Heart right ventricle (tissue), 16 donors: ENCODE data around the gene PWWP2A. TPM values are rescaled to one million over a fixed set of nuclear protein-coding genes. Genes with fewer than 3 reads are reported as not detected.
A peak's percentile ranks its signal among the peaks of the same experiment; 100 is the strongest.

Experiments
- ATAC-seq, 8 donors: fragments of 200-7000 bp; cut with Tn5 transposase; one replicate each; pipeline ENCODE4 v1.9.1; 2020; ENCODE audit warnings: mild to moderate bottlenecking in 8 of 8, moderate library complexity in 8 of 8, moderate number of reproducible peaks in 1 of 8
- DNase-seq, 2 donors: peaks; one replicate each; pipeline ENCODE4 v3.0.0-alpha.2; 2020
- H3K27ac ChIP-seq, 10 donors: fragments of 200-600 bp; sonication (generic) in 2 of 10; one replicate each; pipeline versions ENCODE4 v1.5.0 to v1.8.0; 2020 to 2022; ENCODE audit warnings: mild to moderate bottlenecking in 3 of 10
- H3K27me3 ChIP-seq, 7 donors: fragments of 200-600 bp; one replicate each; pipeline ENCODE4 v1.8.0; 2021 to 2022; ENCODE audit warnings: mild to moderate bottlenecking in 2 of 7
- H3K36me3 ChIP-seq, 9 donors: fragments of 200-600 bp; sonication (generic) in 1 of 9; one replicate each; pipeline versions ENCODE4 v1.5.0 to v1.8.0; 2020 to 2022; ENCODE audit warnings: mild to moderate bottlenecking in 2 of 9
- H3K4me1 ChIP-seq, 9 donors: fragments of 200-600 bp; sonication (generic) in 1 of 9; one replicate each; pipeline versions ENCODE4 v1.5.0 to v1.8.0; 2020 to 2022; ENCODE audit warnings: mild to moderate bottlenecking in 4 of 9
- H3K4me3 ChIP-seq, 10 donors: fragments of 200-600 bp; sonication (generic) in 2 of 10; one replicate each; pipeline versions ENCODE4 v1.5.0 to v1.8.0; 2020 to 2022; ENCODE audit warnings: mild to moderate bottlenecking in 7 of 10, moderate library complexity in 2 of 10
- H3K9me3 ChIP-seq, 11 donors: fragments of 200-600 bp in 10 of 11; sonication (generic) in 2 of 11; one replicate each; pipeline versions ENCODE4 v1.5.0 to v1.8.0; 2013 to 2022; ENCODE audit warnings: mild to moderate bottlenecking in 2 of 11, control low read depth in 1 of 11, moderate library complexity in 1 of 11
- WGBS, 2 donors: extraction: QIAGEN DNeasy Blood & Tissue Kit; methylation state at CpG; one replicate each; pipeline ENCODE4 v1.1.7; 2013; ENCODE audit warnings: inconsistent platforms in 1 of 2; 5-methylcytosine and 5-hydroxymethylcytosine counted together
- intact Hi-C, 10 donors: fragments of 100-400 bp; cut with DNase I; formaldehyde crosslinking; loops; one replicate each; pipeline versions ENCODE4 v1.11.1 to v1.14.2; 2022
- polyA plus RNA-seq, 2 donors: library from polyadenylated mRNA; stranded (reverse); fragments of 200-250 nt; gene quantifications; one replicate each; pipeline ENCODE4 v1.2.3, GENCODE V29; 2013
- total RNA-seq, 10 donors: library from RNA; stranded (reverse); fragmentation: NEBNext Ultra II Directional in 3 of 10; extraction: Animal tissue kit (Norgen Biotek cat#: 25700) in 3 of 10; gene quantifications; one replicate each; pipeline versions ENCODE4 v1.2.1 to v1.2.4, GENCODE V29; 2021 to 2023
- TF ChIP-seq, protein P1 (sequence below), 9 donors: fragments of 200-600 bp; sonication (generic) in 2 of 9; IDR thresholded peaks; one replicate each; pipeline versions ENCODE4 v1.5.0 to v1.8.0; 2021 to 2022; ENCODE audit warnings: antibody characterized with exemption in 9 of 9, mild to moderate bottlenecking in 5 of 9, moderate library complexity in 1 of 9
- donor health status: Arrhythmogenic right ventricular cardiomyopathy.
- donor health status: ischemic (EF 13 %, LVEDD 7.1; RV severe dilation, severe dysfunction).
- donor health status: healthy with polysubstance abuse.
- donor health status: DM: no; HTN: yes; CAD: no.
- donor health status: DM: no; HTN: no; CAD: no.
- donor health status: ischemic (EF 25% LVEDD 6.9; RV normal size, moderate dysfunction).
- donor health status: ischemic (EF 25% LVEDD 5.7; RV mildly dilated, moderate dysfunction).
- donor health status: healthy.
- donor health status: DM: yes; HTN: yes; CAD: no.
- donor health status: Ischemic cardiomyopathy.
- donor health status: ischemic (EF 35%, LVEDD 5.7; RV mildly dilated, moderate dysfunction).
- donor health status: nonischemic (EF 11% LVEDD 7.7; RV severe dilation, severe dysfunction).
- donor health status: DM: yes; HTN: yes; CAD: no.
- donor health status: PGD.
- donor health status: ischemic (EF 29% LVEDD 5.4; RV normal size, mild dysfunction).
- donor health status: nonischemic (EF 23%, LVEDD 6.1; RV moderate dilation, normal function).

Gene PWWP2A
- total and polyA plus RNA-seq, 12 donors: 4.5 to 14.7 (median 12.0) TPM

DNA sequence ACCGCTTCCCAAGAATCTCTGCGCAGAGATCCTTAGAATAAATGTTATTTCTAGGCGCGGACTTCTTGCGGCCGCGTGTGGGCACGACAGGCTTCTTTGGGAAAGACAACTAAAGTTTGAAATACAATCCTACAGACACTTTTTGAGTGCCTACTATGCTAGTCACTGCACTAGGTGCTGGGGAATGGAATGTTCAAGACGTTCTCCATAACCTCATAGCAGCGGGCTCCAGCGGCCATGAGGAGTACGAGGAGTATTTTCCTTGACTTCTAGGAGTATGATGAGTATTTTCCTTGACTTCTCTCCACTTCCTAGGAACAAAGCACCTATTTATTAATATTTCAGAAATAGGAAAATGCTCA, 636 bp upstream of the PWWP2A start:
- H3K4me1 ChIP-seq: peaks cover 0 to 23% (median 15%) of the 10 kb centered on the region in 9 donors
- intact Hi-C loops: loop anchor here in 6 of 10 donors (2.0 to 10.0 kb wide), 5 partner anchors 47 to 98 kb away; no protein-coding TSS in a partner anchor
- no peaks in the 10 kb centered on the region for H3K9me3 ChIP-seq
- ATAC-seq (no peak), DNase-seq (no peak)
- TF ChIP-seq, protein P1, sequence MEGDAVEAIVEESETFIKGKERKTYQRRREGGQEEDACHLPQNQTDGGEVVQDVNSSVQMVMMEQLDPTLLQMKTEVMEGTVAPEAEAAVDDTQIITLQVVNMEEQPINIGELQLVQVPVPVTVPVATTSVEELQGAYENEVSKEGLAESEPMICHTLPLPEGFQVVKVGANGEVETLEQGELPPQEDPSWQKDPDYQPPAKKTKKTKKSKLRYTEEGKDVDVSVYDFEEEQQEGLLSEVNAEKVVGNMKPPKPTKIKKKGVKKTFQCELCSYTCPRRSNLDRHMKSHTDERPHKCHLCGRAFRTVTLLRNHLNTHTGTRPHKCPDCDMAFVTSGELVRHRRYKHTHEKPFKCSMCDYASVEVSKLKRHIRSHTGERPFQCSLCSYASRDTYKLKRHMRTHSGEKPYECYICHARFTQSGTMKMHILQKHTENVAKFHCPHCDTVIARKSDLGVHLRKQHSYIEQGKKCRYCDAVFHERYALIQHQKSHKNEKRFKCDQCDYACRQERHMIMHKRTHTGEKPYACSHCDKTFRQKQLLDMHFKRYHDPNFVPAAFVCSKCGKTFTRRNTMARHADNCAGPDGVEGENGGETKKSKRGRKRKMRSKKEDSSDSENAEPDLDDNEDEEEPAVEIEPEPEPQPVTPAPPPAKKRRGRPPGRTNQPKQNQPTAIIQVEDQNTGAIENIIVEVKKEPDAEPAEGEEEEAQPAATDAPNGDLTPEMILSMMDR (IDR thresholded peaks at IDR 0.05): peak in 5 of 9 donors; percentile 20 to 37 (median 34)
- H3K27ac ChIP-seq: peak overlapping the region in 1 of 10 donors; percentile 44
- H3K27me3 ChIP-seq: no peaks in the 10 kb centered on the region
- WGBS, 2 donors: 7 to 11% methylated on average over 12 of the region's 12 CpGs
- H3K36me3 ChIP-seq: peaks cover 0 to 30% (median 6%) of the 10 kb centered on the region in 9 donors
- H3K4me3 ChIP-seq: peak overlapping the region in 4 of 10 donors; percentile 7 to 43 (median 16)

DNA sequence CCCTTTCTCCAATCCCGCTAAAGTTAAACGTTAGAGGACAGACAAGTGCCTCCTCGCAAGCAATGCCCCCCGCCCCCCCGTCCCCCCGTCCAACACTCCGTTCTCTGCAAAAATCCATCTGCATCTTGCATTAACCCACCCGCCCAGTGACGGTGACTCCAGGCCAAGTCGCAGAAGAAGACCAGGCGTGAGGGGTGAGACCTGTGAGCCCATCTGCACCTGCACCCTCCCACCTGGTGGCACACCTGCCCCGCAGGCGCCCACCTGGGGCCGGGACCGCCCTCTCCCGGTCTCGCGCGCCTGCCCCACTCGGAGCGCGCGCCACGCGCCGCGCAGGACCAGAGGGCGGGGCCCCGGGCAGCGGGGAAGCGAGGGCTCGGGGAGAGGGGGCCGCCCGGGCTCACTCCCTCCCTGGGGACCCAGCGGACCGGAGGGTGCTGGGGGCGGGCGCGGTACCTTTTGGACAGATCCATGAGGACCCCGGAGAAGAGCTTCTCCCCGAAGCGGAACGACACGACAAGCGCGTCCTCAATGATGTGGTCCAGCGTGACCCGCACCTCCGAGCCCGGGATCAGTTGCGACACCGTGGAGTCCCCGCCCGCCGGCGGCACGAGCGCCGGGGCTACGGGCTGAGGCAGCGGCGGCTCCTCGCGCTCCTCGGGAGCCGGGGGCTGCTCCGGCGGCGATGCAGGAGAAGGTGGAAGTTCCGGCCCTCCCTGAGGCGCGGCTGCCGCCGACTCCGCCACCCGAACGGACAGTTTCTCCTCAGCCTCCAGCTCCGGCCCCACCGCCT, 705 bp downstream of the PWWP2A start:
- TF ChIP-seq, protein P1 (IDR thresholded peaks at IDR 0.05): peak in 1 of 9 donors; percentile 28
- intact Hi-C loops: loop anchor here in 5 of 10 donors (2.0 to 10.0 kb wide), 4 partner anchors 81 to 96 kb away; no protein-coding TSS in a partner anchor
- peak in 6 of 8 donors; percentile 12 to 62 (median 22) for ATAC-seq
- peak; percentile 35 to 59 for DNase-seq
- H3K4me3 ChIP-seq: peak overlapping the region; percentile 65 to 100 (median 97)
- H3K4me1 ChIP-seq: peaks cover 0 to 23% (median 15%) of the 10 kb centered on the region in 9 donors
- no peaks in the 10 kb centered on the region for H3K9me3 ChIP-seq
- H3K27ac ChIP-seq: peak overlapping the region; percentile 85 to 99 (median 98)
- H3K36me3 ChIP-seq: peaks cover 0 to 42% (median 9%) of the 10 kb centered on the region in 9 donors
- WGBS, 2 donors: 0 to 1% methylated on average over 78 to 79 of the region's 79 CpGs
- no peaks in the 10 kb centered on the region for H3K27me3 ChIP-seq

DNA sequence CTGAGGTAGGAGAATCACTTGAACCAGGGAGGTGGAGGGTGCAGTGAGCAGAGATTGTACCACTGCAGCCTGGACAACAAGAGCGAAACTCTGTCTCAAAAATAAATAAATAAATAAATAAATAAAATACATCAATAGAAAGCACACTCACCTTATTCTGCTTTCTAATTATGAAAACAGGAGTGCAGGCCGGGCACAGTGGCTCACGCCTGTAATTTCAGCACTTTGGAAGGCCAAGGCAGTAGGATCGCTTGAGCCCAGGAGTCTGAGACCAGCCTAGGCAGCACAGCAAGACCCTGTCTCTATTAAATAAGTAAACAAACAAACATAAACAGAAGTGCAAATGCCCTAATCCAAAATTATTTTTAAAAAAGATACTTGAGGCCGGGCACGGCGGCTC, 2.3 kb downstream of the PWWP2A start:
- intact Hi-C loops: loop anchor here in 4 of 10 donors (5.0 to 10.0 kb wide), 3 partner anchors 80 to 95 kb away; no protein-coding TSS in a partner anchor
- peaks cover 0 to 57% (median 15%) of the 10 kb centered on the region in 9 donors for H3K36me3 ChIP-seq
- peak overlapping the region in 1 of 10 donors; percentile 99 for H3K4me3 ChIP-seq
- ATAC-seq (no peak), DNase-seq (no peak)
- TF ChIP-seq, protein P1 (IDR thresholded peaks at IDR 0.05): no peak
- H3K4me1 ChIP-seq: peaks cover 0 to 23% (median 15%) of the 10 kb centered on the region in 9 donors
- no peaks in the 10 kb centered on the region for H3K9me3 ChIP-seq
- 98 to 99% methylated on average over 7 of the region's 7 CpGs for WGBS, 2 donors
- H3K27me3 ChIP-seq: no peaks in the 10 kb centered on the region
- H3K27ac ChIP-seq: no peak overlapping the region

DNA sequence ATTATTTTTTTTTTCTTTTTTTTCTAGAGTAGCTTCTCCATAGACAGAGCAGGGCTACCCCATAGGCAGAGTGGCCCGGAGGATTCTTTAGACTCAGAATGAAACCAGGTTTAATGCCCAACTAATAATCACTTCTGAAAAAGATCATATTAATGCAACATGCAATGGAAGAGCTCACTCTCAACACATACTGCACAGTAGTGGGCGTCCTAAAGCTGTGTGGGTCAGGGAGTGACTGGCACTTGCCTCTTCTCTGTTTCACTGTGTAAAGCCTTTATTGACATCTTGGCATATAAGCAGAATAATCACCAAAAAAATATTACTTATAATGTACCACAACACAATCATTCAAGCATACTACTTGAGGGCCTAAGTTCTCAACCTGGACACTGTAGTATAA, 11.1 kb downstream of the PWWP2A start:
- DNase-seq: no peak
- WGBS, 2 donors: 95 to 97% methylated on average over 2 of the region's 2 CpGs
- H3K9me3 ChIP-seq: no peaks in the 10 kb centered on the region
- H3K36me3 ChIP-seq: peaks cover 0 to 69% (median 14%) of the 10 kb centered on the region in 9 donors
- TF ChIP-seq, protein P1 (IDR thresholded peaks at IDR 0.05): no peak
- no peak overlapping the region for H3K4me3 ChIP-seq
- no peak overlapping the region for H3K27ac ChIP-seq
- intact Hi-C loops: loop anchor here in 1 of 10 donors (10.0 kb wide), 1 partner anchor 277 kb away; no protein-coding TSS in a partner anchor
- H3K27me3 ChIP-seq: no peaks in the 10 kb centered on the region
- no peak for ATAC-seq
- H3K4me1 ChIP-seq: peaks cover 0 to 17% (median 7%) of the 10 kb centered on the region in 9 donors
